Forelimb muscle (tissue), 1 donor: Measurements from ENCODE around the gene KISS1. TPM values are rescaled to one million over a fixed set of nuclear protein-coding genes. Genes with fewer than 3 reads are reported as not detected.

Experiments used
- polyA plus RNA-seq: library from polyadenylated mRNA; unstranded; fragments of 120-200 nt; gene quantifications from one replicate; pipeline ENCODE4 v1.2.1, GENCODE V29; 2013; ENCODE audit not compliant: insufficient read length

KISS1 gene
- polyA plus RNA-seq, 1 donor = 0.39 TPM

Other genes starting within 250 kb of the KISS1 start
- gene SOX13, start 123.4 kb downstream of the KISS1 start, polyA plus RNA-seq = 24.9 TPM
- 2.4 TPM for gene ETNK2, start 44.4 kb downstream of the KISS1 start, polyA plus RNA-seq
- not detected for gene REN, start 30.2 kb downstream of the KISS1 start, polyA plus RNA-seq
- not detected for gene GOLT1A, start 17.5 kb upstream of the KISS1 start, polyA plus RNA-seq
- 3.0 TPM for gene PLEKHA6, start 163.4 kb upstream of the KISS1 start, polyA plus RNA-seq
- gene PPP1R15B, start 215.3 kb upstream of the KISS1 start, polyA plus RNA-seq = 23.8 TPM